GM19099 (cell line): ENCODE measurements around the gene RGL2.

Experiments
- POLR2A ChIP-seq: IDR thresholded peaks from 3 replicates; pipeline ENCODE4 v1.6.1; 2011; ENCODE audit warnings: low read depth; ENCODE audit not compliant: insufficient read length; ENCODE audit errors: extremely low read depth

The RGL2 gene

GRCh38 chr6:33317669-33318425 lies 19.1 kb upstream of the RGL2 start, which contains the start of gene ZBTB22:
ZBTB22 (minus strand) TSS chr6:33317744; CDS start chr6:33316916, 828 bp downstream.
- peak; percentile 37 for TF ChIP-seq POLR2A

GRCh38 chr6:33317419-33317668 lies 18.6 kb upstream of the RGL2 start:
- no peak for TF ChIP-seq POLR2A

- TF ChIP-seq POLR2A = no peak
Measured at GRCh38 chr6:33316603-33317418, 18.1 kb upstream of the RGL2 start.

GRCh38 chr6:33315793-33316602 lies 17.3 kb upstream of the RGL2 start:
- no peak for TF ChIP-seq POLR2A

- no peak for TF ChIP-seq POLR2A
Measured at GRCh38 chr6:33314943-33315792, 16.4 kb upstream of the RGL2 start.

- no peak for TF ChIP-seq POLR2A
Measured at GRCh38 chr6:33314515-33314942, 15.8 kb upstream of the RGL2 start.

GRCh38 chr6:33313709-33314514 lies 15.2 kb upstream of the RGL2 start, which contains the start of gene TAPBP:
TAPBP (minus strand) TSS chr6:33314078; CDS start chr6:33314041, 37 bp downstream.
- peak; percentile 76 for TF ChIP-seq POLR2A

GRCh38 chr6:33313105-33313708 lies 14.5 kb upstream of the RGL2 start:
- peak; percentile 3 for TF ChIP-seq POLR2A

- peak; percentile 19 for TF ChIP-seq POLR2A
Measured at GRCh38 chr6:33312361-33313104, 13.8 kb upstream of the RGL2 start.

- no peak for TF ChIP-seq POLR2A
Measured at GRCh38 chr6:33306356-33306755, 7.6 kb upstream of the RGL2 start.

- no peak for TF ChIP-seq POLR2A
Measured at GRCh38 chr6:33305052-33305451, 6.3 kb upstream of the RGL2 start.

GRCh38 chr6:33304216-33304615 lies 5.5 kb upstream of the RGL2 start:
- TF ChIP-seq POLR2A = no peak
